ENCODE results near the gene CTNNA3.
"Not testable (repeated sequence)": the region's sequence is repeated elsewhere in the genome, so short reads cannot be mapped to it uniquely, and the experiment has no call there.

CTNNA3 gene

GRCh38 chr10:67506083-67506756 is 189.8 kb downstream of the CTNNA3 start:
- no peak for DNase-seq (ENCODE audit: low spot score)

DNA sequence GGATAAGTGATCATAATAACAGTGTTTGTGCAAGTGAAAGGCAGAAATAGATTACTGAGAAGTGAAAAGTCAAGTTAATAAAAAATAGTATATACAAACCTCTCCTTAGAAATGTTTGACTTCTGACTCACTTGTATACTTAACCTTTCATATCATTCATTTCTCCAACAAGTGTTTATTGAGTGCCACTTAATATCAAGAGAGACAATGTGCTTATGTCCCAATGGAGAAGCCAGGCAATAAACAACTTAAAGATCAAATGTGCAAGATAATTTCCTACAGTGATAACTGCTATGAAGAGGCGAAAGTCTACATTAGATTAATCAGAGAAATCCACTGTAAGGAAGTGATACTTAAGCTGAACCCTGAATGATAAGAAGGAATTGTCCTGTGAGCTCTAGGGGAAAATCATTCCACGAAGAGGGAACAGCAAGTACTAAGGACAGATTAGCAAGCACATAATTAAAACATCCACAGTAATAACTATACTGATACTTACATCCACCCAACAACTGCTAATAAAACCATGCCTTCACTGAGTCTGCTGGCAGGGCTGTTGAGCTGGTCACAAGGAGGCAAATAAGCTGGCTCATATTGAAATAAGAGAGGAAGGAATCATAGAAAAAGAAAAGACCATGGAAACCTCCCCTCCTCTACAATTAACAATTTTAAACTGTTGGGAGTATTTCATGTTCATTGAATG is 203.5 kb downstream of the CTNNA3 start:
- no peak for DNase-seq (ENCODE audit: low spot score)

- no peak for DNase-seq (ENCODE audit: low spot score)
Measured at GRCh38 chr10:67487906-67488619, 207.9 kb downstream of the CTNNA3 start.

DNA sequence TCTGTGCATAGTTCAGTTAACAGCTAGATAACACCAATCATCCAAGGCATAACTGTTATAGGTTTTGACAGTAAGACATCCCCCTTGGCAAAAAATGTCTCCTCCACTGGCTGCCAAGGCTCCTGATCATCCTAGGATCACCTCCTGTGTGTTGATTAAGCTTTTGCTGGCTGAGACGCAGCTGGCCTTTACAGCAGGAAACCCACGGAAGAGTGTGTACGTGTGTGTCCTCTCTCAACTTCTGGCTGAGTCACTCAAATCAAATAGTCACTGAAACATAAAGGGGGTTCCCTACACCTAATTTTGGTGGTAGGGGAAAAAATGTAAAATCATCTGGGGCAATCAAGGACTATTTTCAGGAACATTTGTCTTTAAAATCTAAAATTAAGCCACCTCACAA is 208.8 kb downstream of the CTNNA3 start:
- no peak for DNase-seq (ENCODE audit: low spot score)

- DNase-seq (ENCODE audit: low spot score), result no peak
Measured at GRCh38 chr10:67477868-67478267, 218.1 kb downstream of the CTNNA3 start.

DNA sequence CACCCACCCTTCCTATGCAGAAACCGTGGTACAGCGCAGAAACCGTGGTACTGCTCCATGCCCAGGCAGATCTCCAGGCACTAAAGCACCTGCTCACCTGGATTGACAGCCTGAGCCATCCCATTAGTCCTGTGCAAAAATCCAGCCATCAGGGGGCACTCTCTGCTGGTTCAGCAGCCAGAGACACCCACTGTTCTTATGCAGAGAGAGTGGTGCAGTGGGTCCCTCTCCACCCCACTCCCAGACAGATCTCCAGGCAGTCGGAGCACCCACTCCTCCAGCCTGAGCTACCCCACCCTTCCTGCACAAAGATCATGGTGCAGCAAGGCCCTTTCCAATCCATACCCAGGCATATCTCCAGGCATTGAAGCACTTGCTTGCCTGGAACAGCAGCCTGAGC is 219.8 kb downstream of the CTNNA3 start:
- DNase-seq (ENCODE audit: low spot score), result no peak

DNA sequence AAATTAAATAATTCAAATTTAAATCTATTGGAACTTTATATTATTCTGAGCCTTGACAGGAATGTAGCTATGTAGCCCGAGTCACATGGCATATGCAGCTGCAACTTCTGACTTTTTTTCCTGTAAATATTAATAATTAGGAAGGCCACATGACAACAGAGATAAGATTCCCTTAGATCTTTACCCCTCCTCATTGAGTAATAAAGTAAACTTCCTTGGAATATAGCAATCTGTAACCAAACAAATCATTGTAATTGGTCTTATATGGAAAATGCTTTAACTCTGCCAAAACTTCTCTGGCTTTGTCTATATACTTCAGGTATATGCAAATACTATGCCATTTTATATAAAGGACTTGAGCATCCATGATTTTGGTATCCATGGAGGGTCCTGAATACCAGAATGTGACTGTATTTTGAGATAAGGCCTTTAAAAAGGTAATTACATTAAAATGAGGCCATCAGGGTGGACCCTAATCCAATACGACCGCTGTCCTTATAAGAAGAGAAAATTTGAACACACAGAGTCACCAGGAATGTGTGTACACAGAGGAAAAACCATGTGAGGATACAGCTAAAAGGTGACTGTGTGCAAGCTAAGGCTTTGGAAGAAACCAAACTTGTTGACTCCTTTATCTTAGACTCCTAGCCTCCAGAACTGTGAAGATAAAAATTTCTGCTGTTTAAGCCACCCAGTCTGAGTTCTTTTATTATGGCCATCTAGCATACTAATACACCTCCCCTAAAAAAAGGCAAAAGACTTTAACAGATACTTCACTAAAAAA is 222.0 kb downstream of the CTNNA3 start:
- no peak for DNase-seq (ENCODE audit: low spot score)

DNA sequence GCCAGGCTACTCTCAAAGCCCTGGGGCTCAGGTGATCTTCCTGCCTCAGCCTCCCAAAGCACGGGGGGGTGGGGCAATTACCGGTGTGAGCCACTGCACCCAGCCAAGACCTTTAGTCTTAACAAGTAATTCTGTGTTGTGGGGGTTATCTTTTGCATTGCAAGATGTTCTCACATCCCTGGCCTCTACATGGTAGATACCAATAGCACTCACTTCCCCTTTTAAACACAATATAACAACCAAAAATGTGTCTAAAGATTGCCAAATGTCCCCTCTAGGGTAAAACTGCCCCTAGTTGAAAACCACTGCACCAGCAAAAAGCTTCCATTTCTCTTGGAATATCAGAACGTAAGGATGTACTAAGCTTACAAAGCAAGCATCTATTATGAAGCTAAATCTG is 225.0 kb downstream of the CTNNA3 start:
- DNase-seq (ENCODE audit: low spot score), result no peak

DNA sequence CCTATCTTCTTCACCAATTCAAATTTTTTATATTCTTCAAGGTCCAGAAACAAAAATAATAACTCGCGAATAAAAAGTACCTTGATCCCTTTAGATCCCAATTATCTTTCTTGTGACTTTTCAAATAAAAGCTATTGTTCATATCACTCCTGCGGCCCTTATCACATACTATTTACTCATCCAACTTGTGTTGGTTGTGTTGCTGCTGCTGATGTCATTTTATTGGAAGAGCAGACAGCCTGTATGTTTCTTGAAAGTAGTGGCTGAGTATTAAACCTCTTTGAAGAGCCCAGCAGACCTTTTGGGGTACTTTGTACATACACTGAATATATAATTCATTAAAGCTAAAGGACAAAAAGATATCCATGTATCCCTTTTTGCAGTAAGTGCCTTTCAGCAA is 231.7 kb downstream of the CTNNA3 start:
- DNase-seq (ENCODE audit: low spot score), result no peak

GRCh38 chr10:67452892-67453291 is 243.1 kb downstream of the CTNNA3 start:
- no peak for DNase-seq (ENCODE audit: low spot score)

DNA sequence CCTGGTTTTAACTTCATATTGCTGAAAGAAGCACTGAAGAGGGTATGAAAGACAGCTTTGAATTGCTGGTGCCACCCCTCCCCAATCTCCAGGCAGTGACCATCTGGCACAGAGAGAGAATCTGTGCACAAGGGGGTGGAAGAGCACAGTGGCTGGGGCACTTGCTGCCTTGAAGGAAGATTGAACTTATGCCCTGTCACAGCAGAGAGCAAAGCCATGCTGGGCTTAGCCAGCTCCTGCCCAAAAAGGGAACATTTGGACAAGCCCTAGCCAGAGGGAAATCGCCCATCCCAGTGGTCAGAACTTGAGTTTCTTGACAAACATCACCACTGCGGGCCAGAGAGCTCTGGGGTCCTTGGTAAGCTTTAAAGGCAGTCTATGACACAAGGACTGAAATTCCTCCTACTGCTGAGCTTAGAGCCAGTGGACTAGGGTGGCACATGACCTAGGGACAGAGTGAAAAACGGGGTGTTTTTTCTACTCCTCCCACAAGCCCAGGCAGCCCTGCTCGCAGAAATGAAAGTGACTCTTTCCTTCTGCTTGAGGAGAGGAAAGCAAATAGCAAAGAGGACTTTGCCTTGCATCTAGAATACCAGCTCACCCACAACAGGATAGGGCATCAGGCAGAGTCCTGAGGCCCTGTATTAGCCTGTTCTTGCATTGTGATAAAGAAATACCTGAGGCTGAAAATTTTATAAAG is 257.2 kb downstream of the CTNNA3 start:
- no peak for DNase-seq (ENCODE audit: low spot score)

GRCh38 chr10:67433276-67433675 is 262.7 kb downstream of the CTNNA3 start:
- DNase-seq (ENCODE audit: low spot score), result no peak

DNA sequence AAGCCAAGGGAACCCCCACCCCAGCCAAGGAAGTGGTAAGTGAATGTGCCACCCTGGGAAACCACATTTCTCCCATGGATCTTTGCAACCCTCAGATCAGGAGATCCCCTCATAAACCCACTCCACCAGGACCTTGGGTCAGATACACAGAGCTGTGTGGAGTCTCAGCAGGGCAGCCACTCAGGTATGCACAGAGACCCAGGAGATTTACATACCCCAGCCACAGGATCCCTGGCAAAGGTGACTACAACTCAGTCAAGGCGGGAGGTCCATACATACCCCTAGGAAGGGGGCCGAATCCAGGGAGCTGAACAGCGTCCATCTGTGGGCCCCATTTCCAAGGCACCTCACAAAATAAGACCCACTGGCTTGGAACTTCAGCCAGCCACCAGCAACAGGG is 293.4 kb downstream of the CTNNA3 start:
- no peak for DNase-seq (ENCODE audit: low spot score)

GRCh38 chr10:67401711-67402110 is 294.3 kb downstream of the CTNNA3 start:
- no peak for DNase-seq (ENCODE audit: low spot score)

DNA sequence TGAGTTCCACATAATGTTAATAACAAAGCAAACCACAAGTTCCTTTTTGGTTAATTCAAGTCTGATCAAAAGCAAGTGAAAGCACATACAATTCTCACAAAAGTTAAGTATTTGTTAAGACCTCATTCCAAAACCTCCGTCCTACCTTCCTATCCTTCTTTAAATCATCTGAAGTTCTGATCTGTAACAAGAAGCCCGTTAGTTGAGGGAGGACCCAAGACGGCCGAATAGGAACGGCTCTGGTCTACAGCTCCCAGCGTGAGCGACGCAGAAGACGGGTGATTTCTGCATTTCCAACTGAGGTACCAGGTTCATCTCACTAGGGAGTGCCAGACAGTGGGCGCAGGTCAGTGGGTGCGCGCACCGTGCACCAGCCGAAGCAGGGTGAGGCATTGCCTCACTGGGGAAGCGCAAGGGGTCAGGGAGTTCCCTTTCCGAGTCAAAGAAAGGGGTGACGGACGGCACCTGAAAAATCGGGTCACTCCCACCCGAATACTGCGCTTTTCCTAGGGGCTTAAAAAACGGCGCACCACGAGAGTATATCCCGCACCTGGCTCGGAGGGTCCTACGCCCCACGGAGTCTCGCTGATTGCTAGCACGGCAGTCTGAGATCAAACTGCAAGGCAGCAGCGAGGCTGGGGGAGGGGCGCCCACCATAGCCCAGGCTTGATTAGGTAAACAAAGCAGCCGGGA is 309.0 kb downstream of the CTNNA3 start:
- DNase-seq (ENCODE audit: low spot score), result not testable (repeated sequence)

- no peak for DNase-seq (ENCODE audit: low spot score)
Measured at GRCh38 chr10:67386260-67386659, 309.7 kb downstream of the CTNNA3 start.

GRCh38 chr10:67385566-67385965 is 310.4 kb downstream of the CTNNA3 start:
- no peak for DNase-seq (ENCODE audit: low spot score)

DNA sequence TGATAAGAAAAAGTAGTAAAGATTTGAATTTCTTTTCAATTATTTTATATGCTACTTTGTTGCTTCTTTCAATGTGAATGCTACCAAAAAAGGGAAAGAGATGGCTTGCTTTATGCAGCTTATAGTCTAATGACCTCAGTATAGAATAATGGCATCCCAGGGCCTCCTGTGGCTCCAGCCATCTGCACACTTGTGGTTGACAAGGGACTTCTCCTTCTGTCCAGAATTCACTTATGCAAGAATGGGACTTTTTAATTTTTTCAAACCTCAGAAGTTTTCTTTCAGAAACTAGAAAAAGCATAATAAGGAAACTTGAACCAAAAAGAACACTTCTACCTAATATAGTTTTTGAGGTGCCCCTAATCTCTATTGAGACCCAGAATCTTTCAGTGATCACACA is 310.9 kb downstream of the CTNNA3 start:
- no peak for DNase-seq (ENCODE audit: low spot score)

DNA sequence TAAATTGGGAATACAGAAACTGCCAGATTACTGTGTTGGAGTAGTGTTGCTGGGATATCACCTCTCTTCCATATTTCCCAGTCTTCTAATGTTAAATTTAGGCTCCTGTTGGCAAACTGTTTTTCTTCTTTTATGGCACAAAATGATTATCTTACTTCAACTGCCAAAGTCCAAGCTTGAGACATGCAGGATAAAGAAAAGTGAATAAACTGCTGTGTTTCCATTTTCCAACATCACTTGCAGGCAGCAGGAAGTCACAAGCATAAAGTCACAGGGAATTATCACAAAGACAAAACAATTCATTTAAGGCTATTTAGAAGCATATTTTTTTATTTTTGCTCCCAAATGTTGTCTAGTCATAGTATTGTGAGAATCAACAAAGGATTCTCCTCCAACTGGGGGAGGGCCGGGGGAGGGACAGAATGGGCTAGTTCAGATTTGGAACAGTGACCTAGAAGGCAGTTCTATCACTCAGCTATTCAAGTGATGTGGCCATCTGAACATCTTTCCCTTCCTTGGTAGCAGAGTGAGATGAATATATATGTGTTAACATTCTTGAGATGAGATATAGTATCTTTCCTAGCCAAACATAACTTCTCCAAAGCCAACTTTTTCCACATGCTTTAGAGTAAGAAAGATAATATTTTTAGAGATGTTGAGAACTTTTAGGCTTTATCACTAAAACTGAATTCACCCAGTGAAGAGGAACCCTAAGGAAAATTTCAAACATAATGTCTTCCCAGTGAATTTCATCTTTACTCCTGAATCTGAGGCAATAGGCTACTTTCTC is 364.7 kb downstream of the CTNNA3 start:
- no peak for DNase-seq (ENCODE audit: low spot score)

All from NAMALWA (cell line).